Stimulated activated CD8-positive, alpha-beta memory T cell treated with anti-CD3 and anti-CD28 coated beads, Interleukin-2, amount 100 ng/mL, for 1 hour (primary cell): Measurements from ENCODE around the gene PLA2G4D.

Experiments used
- DNase-seq, 2 donors: peaks; one replicate each; pipeline ENCODE4 v3.0.0-alpha.2; 2020; ENCODE audit warnings: low read depth in 2 of 2

PLA2G4D gene, protein sequence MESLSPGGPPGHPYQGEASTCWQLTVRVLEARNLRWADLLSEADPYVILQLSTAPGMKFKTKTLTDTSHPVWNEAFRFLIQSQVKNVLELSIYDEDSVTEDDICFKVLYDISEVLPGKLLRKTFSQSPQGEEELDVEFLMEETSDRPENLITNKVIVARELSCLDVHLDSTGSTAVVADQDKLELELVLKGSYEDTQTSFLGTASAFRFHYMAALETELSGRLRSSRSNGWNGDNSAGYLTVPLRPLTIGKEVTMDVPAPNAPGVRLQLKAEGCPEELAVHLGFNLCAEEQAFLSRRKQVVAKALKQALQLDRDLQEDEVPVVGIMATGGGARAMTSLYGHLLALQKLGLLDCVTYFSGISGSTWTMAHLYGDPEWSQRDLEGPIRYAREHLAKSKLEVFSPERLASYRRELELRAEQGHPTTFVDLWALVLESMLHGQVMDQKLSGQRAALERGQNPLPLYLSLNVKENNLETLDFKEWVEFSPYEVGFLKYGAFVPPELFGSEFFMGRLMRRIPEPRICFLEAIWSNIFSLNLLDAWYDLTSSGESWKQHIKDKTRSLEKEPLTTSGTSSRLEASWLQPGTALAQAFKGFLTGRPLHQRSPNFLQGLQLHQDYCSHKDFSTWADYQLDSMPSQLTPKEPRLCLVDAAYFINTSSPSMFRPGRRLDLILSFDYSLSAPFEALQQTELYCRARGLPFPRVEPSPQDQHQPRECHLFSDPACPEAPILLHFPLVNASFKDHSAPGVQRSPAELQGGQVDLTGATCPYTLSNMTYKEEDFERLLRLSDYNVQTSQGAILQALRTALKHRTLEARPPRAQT

DNA sequence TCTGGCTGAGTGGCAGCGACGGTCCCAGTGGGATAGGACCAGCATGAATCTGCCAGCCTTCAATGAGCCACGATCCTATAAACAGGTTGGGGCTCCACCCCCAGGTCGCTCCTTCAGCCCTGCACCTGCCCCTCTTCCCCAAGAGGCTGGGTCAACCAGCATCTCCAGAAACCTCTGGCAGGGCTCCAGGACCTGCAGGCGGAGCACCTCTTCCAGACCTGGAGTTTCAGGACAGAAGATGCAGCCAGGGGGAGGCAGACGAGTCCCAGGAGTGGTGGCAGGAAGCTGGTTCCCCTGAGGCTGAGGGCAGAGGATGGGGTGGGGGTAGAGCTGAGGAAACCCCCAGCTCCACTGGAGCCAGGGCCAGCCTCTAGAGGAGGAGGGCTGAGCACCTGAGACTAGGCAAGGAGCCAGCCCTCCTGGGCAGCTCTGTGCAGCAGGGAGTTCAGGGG is at the start of gene PLA2G4D:
TSS of gene PLA2G4D (minus strand) at position 51 of the 452 bp plus-strand sequence. CDS start 103 bp downstream, outside the sequence.
- DNase-seq, result no peak

DNA sequence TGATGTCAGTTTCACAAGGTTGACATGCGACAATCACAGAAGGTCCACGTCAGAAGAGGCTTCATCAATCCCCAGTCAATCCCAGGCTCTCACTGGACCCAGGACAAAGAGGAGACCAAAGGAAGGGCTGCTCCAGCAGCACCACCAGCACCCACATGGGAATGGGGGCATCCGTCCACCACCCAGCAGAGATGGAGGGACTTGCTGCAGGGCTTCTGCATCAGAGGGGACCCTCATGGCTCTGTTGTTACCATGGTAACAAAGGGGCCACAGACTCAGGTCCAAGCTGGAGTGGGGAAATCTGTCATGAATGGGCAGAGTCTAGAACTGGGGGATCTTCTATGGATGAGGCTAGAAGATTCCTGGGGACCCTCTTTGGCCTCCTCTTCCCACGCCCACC is 49.0 kb upstream of the PLA2G4D start:
- DNase-seq, result no peak

DNA sequence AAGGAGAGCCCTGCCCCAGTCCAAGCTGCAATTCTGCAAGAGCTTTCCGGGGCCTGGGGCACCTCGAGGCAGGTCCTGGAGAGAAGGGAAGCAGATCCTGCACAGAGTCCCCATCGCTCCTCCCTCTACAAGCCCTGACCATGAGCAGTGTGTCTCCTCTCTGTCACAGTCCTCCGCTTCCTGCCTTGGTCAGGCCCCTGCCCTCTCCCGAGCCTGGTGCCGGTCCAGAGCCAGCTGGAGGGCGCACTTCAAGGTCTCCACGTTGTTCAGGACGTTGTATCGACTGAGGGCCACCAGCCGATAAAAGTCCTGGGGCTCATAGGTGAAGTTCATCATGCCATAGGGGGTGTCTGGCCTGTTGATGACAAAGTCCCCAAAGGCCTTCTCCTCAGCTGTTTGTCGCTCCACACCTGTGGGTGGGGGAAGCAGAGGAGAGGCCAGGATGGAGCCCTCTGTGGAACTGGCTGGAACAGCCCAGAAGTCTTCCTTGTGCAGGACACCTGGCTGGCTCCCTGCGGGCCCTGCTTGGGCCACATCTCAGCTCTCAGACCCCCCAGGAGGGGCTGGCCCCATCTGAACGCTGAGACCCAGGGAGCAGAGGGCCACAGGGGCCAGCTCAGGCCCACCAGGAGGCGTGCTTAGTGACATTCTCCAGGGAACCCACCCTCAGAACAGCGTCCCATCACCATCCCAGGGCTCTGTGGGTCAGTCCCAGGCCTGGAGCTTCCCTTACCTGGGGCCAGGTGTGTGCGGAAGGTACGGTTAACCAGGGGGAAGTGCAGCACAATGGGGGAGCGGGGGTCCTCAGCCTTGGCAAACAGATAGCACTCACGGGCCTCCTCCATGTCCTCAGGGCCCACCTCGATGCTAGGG is 47.7 kb upstream of the PLA2G4D start:
- DNase-seq, result no peak

DNA sequence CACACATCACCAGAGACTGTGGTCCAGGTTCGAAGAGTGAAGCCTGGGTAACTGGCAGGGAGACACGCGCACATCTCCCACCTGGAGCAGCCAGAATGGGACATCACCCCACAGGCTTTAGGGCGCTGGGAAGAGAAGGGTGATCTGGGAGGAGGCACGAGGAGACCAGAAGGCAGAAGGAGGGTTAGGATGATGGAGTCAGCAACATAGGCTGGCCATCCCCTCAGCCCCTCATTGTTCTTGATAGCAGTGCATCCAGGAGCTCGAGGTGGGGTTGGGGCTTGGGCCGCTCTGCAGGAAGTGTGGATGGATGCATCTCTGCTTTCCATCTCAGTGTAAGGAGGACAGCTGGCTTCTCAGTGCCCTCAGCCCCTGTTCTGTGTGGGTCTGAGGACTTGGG is 46.9 kb upstream of the PLA2G4D start:
- no peak for DNase-seq

DNA sequence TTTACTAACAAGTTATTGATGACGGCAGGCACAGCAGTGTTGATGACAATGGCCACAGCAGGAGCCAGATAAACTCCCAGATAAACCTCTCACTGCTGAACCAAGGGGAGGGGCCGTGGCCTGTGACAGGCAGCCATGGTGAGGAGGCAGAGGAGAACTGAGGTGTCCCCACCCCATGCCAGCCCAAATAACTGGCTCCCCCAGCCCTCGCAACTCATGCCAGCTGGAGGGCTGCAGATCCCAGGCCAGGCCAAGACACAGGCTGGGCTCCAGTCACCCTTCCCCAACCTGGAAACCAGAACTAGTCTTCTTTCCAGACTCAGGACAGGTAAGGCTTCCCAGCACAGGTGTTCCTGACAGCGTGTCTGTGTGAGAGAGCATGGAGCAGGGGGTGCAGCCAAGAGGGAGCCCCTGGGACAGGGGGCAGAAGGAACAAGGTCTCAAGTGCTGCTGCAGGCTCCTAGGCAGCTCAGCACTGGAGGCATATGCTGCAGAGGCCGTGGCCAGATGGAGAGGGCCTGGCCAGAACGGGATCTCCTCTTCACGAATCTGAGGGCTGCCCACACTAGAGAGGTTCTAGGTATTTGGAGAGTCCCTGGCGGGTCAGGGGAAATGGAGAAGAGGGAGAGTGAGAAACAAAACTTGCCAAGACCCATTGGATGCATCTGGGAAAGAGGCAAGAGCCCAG is 46.2 kb upstream of the PLA2G4D start:
- DNase-seq, result no peak

DNA sequence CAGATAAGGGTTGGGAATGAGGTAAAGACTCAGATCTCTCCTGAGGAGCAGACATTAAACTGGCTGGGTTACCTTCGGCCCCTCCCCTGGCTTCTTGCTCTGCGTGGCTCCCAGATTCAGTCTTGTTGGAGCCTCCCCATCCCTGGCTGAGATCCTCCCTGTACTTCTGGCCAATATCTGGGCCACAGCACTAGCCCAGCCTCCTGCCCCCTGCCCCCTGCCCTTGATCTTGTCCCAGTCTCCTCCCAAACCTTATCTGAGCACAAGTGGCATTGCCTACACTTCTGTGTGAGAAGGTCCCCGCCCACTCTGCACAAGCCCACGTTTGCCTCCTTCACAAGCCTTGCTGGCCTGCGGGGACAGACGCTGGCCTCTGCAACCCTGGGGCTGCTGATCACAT is 45.2 kb upstream of the PLA2G4D start:
- DNase-seq, result no peak

DNA sequence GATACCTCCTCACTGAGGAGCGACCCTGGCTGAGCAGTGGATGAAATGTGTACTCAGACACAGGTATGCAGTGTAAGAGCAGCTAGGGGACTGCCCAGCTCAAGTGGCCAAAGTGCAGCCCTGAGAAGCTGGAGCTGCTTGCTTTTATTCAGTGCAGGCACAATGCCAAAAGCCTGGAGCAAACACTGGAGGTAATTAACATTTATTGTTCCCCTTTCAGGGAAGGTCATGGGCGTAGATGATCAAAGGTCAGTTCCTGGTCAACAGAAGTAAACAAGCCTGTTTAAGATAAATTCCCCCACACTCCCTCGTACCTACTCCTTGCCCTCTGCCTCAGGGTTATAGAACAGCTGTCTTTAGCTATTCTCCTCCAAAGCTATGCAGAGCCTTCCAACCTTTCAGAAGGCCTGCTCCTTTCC is 44.6 kb upstream of the PLA2G4D start:
- DNase-seq, result no peak

DNA sequence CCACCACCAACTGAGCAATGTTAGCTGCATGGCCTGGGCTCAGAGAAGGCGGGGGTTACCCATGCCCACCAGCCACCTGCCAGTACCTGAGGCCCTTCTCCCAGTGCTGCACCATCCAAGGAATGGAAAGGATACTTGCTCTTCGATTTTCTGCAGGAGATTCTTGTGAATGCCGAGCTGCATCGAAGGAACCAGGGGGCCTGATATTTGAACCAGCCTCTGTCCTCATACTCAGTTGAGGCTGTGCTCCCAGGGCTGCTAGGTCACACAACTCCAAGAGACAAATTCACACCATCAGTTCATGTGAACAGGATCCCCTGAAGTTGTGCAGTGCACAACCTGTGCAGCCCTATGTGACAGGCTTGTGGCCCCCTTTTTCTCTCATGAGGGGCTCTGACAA is 44.0 kb upstream of the PLA2G4D start:
- no peak for DNase-seq

DNA sequence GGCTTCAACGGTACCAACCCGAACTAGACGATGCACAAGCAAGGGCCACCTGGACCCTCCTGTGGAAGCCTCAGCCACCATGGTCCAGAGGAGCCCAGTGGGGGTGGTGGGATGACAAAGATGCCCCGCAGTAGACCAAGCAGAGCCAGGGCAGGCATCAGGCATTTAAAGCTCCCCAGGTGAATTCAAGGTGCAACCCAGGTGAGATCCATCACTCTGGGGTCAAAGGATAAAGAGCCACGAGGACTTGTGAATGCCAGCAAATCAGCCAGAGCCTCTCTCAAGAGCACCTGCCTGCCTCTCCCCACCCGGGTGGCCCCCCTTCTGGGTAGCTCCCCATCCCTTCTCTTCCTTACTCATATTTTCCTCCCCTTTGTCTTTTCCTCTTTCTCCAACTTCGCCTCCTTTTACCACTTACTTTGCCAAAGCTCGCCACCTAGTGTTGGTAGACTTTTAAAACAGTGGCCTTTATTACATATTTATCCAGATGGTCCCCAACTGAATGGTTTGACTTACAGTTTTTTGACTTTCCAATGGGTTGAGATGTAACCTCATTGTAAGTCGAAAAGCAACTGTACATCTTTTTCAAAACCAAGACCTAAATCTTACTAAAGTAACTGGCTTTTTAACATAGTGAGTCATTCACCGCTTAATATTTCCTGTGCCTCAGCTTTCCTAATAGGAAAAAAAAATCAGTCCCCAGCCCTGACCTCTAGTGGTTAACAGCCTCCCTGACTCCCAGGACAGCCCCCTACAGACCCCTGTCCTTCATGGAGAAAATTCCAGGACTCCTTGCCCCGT is 43.3 kb upstream of the PLA2G4D start:
- no peak for DNase-seq

DNA sequence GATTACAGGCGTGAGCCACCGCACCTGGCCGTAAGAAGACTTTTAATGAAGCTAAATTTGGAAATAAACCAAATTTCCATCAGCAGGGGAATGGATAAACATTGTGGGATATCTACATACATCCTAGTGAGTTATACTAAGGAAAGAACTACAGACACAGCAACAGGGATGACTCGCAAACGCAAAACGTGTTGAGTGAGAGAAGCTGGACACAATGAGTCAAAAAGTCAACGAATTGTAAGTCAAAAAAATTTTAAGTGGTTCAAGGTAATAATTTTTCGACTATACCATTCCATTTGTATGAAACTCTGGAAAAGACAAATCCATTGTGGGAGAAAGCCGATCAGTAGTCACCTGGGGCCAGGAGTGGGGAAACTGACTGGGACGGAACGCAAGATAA is 42.2 kb upstream of the PLA2G4D start:
- no peak for DNase-seq

DNA sequence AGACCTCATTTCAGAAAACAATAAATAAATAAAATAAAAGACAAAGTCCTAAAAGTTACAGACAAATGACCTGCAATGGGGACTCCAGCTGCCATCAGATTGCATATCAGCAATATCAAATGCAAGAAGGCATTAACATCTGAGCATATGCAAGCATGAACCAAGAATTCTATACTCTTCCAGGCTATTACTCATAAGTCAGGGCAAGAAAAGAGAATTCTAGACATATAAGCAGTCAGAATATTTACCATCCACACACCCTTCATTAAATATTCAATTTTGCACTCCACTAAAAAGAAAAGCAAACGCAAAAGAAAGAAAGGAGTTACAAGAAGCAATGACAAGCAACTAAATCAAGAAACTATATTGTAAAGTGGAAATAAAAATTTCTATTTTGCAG is 41.0 kb upstream of the PLA2G4D start:
- DNase-seq, result no peak

DNA sequence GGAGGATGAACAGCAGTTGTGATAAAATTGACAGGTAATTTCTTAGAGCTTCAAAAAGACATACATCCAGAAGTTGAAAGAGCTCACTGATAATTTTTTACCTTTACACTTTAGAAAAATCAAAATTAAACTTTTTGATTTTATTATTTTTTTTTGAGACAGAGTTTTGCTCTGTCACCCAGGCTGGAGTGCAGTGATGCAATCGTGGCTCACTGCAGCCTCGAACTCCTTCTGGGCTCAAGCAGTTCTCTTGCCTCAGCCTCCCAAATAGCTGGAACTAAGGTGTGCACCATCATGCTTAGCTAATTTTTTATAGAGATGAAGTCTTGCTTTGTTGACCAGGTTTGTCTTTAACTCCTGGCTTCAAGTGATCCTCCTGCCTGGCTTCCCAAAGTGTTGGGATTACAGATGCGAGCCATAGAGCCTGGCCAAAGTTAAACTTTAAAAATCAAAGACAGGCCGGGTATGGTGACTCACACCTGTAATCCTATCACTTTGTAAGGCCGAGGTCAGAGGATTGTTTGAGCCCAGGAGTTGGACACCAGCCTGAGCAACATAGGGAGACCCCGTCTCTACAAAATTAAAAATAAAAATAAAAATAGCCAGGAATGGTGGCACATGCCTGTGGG is 40.4 kb upstream of the PLA2G4D start:
- DNase-seq, result no peak

DNA sequence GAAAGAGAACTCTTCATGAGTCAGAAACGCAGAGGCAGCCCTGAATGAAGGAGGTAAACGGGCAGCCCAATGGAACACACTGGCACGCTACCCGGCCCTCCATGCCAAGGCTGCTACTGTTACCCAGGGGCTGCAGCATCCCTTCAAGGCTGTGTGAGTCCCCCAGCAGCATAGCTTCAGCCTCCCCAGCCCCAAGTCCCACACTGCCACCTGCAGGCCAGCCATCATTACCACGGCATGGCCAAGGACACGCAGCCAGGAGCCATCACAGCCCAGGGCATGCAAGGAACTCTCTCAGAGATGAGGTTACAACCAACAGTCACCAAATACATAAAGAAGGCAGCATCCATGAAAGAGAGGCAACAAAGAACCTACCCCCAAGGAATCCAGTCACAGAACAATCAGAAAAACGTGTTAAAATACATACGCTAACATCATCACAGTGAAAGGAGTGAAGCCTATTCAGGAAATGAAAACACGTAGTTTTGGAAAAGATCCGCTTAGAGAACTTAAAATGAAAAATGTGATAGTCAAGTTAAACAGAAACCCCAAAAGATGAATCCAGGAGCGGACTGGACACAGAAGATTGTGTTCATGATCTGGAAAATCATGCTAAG is 39.6 kb upstream of the PLA2G4D start:
- no peak for DNase-seq

DNA sequence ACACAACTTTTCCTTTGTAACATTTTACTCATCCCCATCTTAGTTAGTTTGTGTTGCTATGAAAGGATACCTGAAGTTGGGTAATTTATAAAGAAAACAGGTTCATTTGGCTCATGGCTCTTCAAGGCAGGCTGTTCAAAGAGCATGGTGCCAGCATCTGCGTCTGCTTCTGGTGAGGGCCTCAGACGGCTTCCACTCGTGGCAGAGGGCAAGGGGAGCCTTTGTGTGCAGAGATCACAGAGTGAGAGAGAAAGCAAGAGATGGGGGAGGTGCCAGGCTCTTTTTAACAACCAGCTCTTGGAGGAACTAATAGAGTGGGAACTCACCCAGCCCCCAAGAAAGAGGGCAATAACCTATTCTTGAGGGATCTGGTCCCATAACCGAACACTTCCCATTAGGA is 39.0 kb upstream of the PLA2G4D start:
- DNase-seq, result no peak

DNA sequence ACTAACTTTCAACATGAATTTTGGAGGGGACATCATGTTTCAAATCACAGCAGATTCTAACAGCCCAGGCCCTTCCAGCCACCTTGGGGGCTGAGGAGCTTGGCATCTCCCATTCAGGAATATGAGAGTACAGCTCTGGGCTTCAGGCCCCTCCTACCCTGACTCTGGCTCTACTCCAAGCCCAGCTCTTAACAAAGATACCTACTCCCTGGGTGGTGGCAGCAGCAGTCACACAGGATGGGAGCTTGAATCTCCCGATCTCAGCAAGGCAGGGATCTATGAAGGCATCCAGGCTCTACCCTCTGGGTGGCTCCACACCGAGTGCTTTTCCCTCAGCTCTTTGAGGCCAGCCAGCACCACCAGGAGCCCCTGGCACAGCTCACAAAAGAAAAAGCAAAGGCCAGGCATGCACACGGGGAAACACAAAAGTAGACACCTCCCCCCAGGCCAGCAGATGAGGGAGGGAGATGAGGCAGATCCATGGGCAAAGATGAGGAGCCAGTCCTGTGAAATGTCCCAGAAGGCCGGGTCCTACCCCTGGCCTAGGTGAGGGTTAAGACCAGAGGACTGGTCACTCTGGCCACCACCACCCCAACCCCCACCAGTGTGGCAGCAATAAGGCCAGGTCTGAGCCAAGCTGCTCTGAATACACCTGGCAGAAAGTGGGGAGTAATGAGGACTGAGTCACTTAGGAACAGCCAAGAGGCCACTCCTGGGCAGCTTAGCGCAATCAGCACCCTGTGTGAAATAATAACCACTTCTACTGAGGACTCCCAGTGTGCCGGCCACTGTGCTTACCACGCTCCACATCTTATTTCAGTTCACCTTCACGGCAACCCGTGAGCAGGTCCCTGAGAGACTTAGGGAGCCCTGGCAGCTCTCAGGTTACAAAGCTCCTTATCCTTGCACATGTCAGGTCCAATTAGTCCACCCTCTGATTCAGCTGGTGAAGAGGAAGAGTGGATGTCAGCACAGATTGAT is 37.8 kb upstream of the PLA2G4D start:
- DNase-seq, result no peak

DNA sequence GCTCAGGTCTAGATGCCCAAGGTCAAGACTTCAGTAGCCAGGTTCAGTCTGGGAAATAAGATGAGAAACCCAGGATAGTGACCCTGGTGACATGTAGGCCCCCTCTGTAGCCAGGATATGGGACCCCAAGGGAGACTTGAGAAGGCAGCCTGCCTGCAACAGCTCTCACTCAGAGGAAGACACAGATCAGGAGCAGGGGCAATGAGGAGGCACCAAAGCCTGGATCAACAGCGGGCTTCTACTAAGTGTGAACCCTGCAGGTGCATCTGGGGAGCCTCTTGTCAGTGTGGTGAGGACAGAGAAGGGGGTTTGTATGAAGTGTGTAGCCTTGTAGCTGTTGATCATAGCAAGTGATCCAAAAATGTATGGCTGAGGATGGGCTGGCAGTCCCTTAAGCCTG is 36.6 kb upstream of the PLA2G4D start:
- DNase-seq, result no peak

DNA sequence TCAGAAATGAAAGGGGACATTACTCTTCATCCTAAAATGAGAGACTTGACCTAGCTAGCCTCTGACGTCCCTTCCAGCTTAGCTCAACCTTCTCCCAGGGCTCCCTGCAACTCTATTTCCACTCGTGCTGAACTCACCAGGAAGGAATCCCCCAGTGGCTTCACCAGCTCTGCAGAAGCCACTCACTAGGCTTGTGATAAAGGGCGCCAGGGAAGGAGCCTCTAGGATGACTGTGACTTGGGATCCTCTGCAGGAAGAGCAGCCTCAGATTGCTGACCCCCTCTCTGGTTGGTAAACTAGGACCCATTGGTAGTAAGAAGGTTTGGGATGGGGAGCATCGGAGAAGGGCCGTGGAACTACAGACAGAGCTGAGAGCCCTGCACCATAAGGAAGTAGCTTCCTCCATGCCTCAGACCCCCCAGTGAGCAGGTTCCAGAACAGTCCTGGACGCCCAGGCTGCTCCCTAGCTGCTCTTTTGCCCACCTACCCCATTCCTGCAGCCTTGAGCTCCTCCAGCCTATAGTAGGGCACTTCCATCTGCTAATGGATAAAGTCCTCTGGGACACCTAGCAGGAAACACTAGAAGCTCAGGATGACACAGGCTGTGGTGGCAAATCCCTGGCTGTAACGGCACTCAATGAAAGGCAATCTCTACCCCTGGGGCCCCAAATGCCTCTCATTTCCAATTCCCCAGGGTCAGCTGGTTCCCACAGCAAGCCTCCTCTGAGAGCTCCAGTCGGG is 36.1 kb upstream of the PLA2G4D start:
- no peak for DNase-seq

DNA sequence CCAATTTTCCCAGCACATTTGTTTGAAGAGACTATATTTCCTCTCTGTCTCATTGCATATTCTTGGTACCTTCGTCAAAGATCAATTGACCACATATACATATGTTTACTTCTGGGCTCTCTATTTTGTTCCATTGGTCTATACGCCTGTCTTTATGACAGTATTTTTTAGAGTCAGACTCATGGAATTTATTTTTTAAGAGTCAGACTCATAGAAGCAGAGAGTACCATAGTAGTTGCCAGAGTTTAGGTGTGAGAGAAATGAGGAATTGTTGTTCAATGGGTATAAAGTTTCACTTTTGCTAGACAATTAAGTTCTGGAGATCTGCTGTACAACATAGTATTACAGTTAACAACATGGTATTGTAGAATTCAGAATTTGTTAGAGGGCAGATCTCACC is 35.0 kb upstream of the PLA2G4D start:
- DNase-seq, result no peak
